HPDE6-E6E7 (cell line): ENCODE results near the gene AQP2.

ENCODE experiments used
- DNase-seq: peaks from one replicate; pipeline ENCODE4 v3.0.0; 2011; ENCODE audit warnings: missing footprints; ENCODE audit errors: extremely low spot score

The AQP2 gene

DNA sequence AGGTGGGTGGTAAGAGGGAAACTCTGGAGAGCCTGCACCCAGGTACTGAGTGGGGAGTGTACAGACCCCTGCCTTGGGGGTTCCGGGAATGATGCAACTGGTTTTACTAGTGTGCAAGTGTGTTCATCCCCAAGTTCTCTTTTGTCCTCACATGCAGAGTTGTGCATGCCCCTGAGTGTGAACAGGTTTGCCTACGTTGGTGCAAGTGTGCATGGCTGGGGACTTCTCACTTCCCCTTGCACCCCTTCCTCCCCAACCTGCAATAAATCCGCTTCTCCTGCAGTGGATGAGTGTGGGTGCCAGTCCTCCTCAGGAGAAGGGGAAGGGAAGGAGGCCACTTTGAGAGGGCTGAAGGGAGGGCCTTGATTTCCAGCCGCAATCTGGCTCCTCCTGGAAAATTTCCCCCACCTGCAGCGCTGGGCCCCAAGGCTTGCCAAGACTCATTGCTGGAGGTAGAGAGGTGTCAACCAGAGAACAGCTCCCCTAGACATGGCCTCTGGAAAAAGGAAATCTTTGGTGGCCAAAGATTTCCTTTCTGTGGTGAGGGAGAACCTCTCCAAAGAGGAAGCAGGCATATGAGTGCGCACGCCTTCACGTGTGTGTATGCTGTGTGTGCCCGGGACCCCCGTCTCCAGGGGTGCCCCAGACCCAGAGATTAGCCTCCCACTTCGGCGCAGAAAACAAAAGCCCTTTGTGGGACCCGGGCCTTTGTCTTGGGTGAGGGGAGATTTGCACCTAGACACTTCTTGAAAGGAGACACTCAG, 5.5 kb downstream of the AQP2 start:
- DNase-seq, result no peak

DNA sequence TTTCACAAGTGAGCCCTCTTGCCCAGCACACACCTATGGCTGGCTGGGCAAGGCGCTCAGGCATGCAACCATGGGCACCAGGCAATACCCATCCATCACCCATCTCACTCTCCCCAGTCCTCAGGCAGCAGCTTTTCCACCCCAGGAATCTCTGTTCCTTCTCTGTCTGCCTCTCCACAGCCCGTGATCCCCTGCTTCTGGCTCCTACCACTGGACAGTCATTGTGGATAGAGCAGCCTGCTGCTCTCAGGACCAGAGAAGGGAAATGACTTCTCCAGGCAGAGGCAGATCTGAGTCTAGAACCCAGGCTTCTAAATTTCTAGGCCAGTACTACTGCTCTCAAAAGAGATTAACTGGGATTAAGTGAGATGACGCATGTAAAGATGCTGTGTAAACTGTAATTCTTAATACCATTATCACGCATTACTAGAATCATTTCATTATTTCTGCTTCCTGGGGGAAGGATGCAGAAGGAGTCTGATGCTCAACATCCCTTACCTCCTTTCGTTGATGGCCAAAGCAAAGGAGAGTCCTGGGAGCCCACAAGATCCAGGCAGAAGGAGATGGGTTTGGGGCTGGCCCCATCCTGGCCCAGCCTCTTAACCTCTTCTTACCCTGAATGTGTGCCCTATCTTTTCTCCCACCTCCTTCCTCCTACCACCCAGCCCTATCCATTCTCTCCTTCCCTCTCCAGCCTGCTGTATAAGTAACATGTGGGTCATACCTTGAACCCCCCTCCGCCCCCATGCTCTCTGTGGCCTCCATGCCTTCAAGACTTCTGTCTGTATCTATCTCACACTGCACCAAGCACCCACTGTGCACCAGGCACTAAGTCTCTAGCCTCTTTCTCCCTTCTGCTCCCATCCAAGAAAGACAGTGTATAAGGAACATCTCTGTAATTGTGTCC, 6.4 kb downstream of the AQP2 start:
- DNase-seq, result no peak

DNA sequence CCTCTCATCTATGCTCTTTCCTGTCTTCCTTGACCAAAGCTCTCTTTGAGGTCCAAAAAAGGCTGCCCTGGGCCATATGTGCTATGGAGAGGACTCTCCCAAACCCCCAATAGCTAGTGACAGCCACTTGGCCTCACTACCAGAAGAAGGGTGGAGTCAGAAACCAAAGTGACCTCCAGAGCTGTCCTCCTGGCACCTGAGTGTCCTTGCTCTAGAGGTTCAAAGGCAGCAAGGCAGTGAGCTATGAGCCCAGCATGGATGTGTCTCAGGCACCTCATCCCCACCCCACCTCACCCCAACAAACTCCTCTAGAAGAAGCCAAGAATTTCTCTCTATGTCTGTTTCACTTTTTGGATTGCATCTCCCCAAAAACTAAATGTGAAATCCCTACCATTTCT, 7.0 kb downstream of the AQP2 start:
- DNase-seq, result no peak

DNA sequence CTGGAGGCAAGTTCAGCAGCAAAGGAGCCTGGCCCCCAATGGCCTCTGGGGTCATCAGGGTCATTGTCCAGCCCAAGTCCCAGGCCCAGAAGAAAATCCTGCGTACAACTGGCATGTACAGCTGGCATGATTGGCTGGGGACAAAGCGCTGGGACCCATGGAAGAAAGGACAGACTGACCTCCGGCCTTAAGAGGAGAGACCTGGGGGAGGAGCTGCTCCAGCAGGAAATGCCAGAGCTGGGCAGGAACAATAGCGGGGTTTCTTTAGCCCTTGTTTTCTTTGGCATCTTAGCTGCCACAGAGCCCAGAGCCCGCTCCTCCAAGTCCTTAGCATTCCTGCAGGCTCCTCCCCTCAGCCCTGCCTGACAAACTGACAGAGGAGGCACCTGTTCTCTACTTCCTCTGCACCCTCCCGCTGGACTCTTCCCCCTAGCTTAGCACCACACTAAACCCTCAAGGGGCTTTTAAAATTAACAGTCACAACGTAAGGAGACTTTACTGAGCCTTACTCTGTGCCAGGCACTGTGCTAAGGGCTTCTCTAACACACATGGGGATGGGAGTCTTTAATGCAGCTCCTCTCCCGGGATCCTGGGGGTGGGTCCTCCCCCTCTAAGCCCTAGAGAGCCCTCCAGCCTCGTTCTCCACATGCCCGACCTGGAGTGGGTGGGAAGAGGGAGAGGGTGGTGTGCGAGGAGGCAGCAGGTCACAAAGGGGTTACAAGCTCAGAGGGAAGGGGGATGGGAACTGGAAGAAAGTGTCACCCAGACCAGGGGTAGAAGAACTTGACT, 9.3 kb downstream of the AQP2 start:
- DNase-seq, result no peak

DNA sequence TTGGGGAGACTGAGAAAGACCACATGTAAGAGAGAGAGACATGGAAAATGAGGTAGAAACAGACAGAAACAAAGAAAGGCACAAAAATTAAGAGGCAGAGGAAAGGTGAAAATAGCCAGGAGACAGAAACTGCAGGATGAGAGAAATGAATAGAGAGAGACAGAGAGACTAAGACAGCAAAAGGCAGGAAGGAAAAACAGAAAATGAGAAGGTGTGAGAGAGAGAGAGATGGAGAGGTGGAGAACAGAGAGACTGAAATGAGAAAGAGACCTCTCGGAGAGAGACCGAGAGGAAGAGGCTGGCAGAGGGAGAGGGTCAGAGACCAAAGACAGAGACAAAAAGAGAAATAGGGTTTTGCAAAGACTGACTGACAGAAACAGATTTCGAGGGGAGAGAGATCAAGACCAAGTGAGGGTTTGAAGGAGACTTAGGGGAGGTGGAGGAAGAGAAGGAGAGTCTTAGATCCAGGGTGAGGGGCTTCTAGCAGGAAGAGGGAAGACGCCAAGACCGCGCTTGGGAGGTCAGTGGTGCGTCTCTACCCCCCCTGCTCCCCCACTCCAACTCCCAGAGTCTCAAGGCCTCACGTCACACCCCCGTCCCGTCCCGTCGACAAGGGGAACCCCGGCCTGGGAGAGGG, 10.1 kb downstream of the AQP2 start:
- DNase-seq, result no peak

DNA sequence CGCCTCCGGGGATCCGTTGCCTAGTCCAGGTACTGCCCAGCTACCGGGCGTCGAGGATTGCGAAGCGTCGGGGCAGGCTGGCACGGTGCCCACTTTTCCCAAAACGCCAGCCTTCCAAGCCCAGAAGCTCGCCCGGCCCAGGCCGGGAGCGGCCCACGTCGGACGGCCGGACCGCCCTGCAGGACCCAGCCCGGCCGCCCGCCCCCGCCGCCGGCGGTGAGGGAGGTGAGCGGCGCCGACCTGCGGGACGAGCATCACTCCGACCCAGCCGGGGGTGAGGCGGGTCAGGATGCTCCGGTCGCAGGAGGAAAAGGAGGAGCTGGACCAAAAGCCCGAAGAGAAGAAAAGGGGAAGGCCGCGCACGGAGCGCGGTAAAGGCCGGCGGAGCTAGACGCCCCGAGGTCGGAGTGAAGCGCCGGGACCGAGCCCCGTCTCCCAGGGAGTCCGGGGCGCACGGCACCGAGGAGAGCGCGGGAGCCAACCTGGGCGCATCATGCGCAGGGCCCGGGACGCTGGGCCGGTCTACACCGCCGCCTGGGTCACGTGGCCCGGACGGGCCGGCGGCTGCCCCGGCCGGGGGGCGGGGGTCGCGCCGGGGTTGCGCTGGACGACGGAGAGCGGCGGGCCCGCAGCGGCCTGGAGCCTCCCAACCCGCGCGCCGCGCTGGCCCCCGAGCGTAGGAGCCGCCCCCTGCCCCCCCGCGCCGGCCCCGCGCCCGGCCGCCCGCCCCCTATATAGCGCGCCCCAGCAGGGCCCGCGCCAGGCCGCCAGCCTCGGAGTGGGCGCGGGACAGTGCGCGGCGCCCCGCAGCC, 10.8 kb downstream of the AQP2 start, which contains the start of gene AQP5:
Gene AQP5 (plus strand): TSS at position 762 of the 812 bp plus-strand sequence. CDS start 146 bp downstream, outside the sequence.
- DNase-seq, result no peak

DNA sequence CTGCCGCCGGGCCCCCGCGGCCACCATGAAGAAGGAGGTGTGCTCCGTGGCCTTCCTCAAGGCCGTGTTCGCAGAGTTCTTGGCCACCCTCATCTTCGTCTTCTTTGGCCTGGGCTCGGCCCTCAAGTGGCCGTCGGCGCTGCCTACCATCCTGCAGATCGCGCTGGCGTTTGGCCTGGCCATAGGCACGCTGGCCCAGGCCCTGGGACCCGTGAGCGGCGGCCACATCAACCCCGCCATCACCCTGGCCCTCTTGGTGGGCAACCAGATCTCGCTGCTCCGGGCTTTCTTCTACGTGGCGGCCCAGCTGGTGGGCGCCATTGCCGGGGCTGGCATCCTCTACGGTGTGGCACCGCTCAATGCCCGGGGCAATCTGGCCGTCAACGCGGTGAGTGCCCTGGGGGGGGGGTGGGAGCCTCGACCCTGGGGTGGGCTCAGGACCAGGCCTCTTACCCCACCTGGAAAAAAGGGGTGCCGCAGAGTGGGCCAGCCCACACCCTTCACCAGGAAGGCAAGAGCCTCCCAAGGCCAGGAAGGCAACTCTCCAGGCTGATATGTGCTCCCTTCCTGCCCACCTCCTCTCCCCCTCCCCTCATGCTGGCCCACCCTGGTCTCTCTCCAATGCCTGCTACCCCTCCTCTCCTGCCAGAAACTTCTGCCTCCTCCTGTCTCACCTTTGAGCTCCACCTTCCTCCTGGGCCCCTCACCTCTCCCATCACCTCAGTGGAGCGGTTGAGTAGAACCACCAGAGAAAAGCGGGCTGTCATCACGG, 11.6 kb downstream of the AQP2 start:
- DNase-seq, result no peak

DNA sequence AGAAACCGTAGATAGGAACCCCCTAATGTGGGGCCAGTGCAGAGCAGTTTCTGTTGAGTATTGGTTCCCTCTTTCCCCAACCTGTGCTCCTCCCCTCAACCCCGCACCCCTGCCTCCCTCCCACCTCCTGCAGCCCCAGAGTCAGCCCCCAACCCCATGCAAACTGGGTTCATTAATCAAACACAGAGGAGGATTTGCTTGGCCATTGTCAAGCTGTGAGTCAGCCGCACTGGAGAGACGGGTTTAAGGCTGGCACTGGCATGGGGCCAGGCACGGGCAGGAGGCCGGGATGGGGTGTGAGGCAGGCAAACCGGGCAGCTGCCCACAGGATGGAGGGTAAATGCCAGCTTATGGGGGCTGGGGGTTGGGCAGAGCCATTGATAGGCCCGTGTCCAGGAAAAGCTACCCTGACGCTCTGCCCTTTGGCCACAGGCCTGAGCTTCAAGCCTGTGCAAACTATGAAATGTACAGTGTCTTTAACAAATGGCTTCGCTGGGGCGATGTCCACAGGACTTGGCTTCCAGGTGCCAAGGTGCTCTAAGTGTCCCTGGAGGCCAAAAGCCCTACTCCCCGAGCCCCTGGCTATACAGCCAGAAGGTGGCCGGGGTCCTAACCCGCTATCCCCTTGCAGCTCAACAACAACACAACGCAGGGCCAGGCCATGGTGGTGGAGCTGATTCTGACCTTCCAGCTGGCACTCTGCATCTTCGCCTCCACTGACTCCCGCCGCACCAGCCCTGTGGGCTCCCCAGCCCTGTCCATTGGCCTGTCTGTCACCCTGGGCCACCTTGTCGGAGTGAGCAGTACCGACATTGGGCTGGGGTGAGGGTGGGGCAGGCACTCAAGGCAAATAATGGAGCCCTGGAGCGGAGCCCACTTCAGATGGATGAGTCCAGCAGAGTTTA, 12.6 kb downstream of the AQP2 start:
- DNase-seq, result peak; percentile 85

DNA sequence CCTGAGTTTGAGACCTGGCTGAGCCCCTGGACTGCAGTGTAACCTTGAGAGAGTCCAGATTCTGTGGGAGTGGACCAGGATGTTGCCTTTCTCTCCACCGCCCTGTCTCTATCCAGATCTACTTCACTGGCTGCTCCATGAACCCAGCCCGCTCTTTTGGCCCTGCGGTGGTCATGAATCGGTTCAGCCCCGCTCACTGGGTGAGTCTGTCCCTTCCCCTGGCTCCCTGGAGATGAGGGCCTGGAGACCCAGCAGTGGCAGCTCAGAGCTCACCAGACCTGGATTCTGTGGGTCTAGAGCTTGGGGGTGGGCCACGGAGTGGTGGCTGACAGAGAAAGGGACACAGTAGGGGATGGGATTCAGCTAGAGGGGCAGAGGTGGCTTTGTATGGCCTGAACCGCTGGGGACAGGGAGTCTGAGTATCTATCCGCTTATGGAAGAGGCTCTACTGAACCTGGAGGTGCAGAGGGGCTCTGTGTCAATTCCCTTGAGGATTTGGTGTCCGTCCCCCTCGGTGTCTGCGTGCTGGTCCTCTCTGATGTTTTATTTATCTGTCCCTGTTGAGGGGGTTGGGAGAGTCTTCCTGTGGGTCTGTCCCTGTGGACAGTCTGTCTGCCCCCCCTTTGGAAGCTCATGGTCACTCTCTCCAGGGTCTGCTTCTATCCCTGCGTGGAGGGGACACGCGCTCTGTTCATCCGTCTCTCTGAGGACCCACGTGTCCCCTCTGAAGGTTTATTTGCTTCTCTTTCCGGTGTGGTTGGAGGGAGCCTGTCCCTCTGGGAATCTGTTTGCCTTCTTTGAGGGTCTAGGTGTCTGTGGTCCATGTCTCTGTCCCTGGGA, 13.7 kb downstream of the AQP2 start:
- DNase-seq, result no peak

DNA sequence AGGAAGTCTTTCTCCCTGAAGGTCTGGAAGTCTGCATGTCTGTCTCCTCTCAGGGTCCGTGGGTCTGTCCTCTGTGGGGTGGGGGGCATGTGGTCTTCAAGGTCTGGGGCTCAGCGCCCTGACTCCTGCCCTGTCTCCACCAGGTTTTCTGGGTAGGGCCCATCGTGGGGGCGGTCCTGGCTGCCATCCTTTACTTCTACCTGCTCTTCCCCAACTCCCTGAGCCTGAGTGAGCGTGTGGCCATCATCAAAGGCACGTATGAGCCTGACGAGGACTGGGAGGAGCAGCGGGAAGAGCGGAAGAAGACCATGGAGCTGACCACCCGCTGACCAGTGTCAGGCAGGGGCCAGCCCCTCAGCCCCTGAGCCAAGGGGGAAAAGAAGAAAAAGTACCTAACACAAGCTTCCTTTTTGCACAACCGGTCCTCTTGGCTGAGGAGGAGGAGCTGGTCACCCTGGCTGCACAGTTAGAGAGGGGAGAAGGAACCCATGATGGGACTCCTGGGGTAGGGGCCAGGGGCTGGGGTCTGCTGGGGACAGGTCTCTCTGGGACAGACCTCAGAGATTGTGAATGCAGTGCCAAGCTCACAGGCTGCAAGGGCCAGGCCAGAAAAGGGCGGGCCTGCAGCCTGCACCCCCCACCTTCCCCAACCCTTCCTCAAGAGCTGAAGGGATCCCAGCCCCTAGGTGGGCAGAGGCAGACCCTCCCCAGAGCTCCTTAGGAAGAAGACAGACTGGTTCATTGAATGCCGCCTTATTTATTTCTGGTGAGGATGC, 14.5 kb downstream of the AQP2 start:
- DNase-seq, result no peak

DNA sequence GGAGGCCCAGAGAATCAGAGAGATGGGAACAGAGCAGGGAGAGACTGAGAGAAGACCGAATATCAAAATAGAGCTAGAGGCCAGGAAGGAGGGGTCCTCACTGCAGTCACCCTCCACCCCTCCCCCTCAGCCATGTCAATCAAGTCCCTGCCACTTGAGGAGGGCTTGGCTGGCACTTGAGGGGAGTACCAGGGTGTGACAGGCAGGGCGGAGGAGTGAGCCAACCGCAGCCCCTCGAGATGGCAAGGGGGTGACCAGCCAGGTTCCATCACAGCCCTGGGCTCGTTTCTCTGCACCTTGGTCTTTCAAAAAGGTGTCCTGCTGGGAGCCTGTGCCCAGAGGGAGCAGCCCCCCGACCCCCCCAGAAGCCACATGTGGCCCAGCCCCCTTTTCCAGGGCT, 15.3 kb downstream of the AQP2 start:
- no peak for DNase-seq

DNA sequence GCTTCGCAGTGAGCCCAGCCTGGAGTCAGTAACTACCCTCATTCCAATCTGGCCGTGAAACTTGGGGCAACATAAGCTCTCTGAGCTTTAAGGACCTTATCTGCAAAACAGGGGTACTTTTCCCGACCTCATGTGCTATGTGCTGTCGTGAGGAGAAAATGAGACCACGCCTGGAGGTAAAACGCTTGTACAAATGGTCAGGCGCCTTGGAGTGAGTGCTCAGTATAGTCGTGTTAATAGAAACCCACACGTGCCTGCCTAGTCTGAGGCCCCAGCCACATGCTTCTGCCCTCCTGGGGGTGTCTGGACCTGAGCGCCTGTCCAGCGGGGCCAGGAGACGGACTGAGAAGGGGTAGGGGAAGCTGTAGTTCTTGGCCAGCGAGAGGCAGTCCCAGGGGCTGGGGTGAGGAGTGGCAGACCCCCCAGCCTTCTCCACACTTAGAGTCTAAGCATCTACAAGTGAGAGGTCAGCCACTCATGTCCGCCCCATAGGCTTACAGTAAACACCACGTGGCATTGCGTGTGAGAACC, 16.0 kb downstream of the AQP2 start:
- DNase-seq, result no peak

DNA sequence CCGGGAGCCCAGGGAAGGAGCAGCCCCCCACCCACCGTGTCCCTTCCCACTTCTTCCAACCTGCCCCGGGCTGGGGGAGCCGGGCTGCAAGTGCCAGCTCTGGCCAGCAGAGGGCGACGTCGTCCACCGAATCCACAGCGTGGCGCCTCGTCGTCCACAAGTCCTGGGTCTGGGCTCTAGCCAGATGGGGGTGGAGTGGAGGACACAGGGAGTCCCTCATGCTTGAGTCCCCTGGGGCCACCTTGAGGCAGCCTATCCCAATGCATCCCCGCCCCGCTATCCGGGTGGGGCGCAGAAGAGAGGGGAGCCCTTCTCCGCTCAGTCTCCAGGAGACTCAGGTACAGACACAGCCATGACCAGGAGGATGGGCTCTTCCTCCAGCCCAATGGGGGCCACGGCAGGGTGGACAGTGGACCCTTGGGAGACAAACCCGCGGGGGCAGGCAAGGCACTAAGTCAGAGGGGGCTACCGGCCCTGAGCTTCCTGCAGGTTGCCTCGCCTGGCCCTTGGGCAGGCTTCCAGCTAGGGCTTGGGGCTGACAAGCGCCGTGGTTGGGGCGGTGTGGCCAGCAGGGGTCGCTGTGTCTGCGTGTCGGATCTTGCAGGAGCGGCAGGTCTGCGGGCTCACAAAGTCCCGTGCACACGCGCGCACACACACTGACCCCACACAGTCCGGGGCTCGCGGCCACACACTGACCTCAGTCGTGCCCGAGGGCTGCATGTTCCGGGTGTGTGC, 16.7 kb downstream of the AQP2 start:
- DNase-seq, result peak; percentile 77

DNA sequence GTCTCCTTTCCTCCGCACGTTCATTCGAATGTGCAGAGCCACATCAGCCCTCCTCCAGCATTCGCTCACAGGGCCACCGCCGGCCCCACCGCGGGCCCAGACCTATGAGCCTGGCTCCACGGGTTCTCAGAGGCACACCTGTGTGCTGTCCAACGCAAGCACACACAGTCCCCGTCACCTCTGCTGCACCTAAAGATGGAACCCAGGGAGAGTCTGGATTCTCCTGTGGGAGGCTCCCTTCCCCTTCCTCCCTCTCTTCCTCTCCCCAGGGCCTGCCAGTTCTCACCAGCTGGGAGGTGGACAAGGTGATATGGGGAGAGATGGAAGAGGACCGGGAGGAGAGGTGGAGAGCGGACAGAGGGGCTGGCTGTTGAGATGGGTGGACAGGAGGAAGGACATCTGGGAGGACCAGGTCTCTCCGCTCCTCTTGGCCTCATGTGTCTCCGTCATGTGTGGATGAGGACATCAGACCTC, 17.3 kb downstream of the AQP2 start:
- no peak for DNase-seq

DNA sequence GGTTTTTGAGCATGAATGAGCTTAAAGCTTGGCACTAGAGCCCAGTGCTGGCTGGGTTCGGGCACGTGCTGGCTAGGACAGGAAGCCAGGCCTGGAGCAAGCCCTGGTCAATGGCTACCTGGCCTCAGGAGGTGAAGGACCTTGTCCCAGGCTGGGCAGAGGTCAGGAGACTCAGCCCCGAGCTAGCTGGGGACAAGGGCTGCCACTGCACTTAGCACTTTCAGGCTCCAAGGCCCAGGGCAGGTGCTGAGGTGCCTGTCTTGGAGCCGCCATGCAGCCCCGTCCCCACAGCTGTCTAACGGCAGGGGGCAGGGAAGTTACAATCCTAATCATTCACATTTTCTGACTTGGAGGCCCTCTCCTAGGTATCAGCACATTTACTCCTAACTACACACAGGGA, 17.9 kb downstream of the AQP2 start:
- no peak for DNase-seq

DNA sequence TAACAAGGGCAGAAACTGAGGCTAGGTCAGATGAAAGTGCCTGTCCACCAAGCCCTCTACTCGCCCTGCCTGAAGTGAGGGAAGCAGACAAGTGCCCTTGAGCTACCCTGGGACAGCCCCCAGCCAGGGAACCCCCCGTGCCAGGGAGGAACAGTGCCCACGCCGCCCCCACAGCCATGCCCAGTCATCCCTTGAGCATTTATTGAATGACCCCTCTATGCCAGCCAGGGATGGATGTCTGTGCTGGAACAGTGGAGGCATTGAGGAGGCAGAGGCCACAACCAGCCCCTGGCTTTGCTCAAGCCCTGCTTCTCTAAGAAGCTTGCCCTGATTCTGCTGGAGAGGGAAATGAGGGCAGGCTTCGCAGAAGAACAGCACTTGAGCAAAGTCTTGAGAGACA, 18.5 kb downstream of the AQP2 start:
- no peak for DNase-seq
